ENCODE measurements around the gene ETV3L.
"Not testable (repeated sequence)": the region's sequence is repeated elsewhere in the genome, so short reads cannot be mapped to it uniquely, and the experiment has no call there.

Gene ETV3L

DNA sequence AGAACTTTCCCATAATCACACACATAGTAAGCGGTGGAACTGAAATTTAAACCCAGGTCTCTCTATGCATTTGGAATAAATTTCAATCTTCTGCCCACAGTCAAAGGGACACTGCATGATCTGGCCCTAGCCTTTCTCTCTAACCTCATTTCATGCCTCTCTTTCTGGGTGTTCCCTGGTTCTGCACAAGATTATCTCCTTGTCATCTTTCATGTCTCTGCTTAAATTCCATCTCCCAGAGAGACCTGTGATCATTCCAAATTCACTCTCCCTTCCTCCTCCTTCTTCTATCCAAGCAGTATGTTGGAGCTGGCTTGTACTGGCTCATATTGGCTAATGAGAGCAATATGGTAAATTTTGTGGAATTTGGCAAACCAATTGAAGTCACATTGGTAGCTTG, 22.2 kb downstream of the ETV3L start:
- TF ChIP-seq CTCF (IDR thresholded peaks at IDR 0.05; ENCODE audit: control insufficient read depth, insufficient read depth, low read depth, low read length, missing control alignments) = no peak
- DNase-seq (ENCODE audit: low read depth) = no peak
- H3K4me3 ChIP-seq (ENCODE audit: control insufficient read depth, low read depth, low read length) = no peak overlapping the region

- TF ChIP-seq CTCF (IDR thresholded peaks at IDR 0.05; ENCODE audit: control insufficient read depth, insufficient read depth, low read depth, low read length, missing control alignments) = peak; percentile 72
- DNase-seq (ENCODE audit: low read depth) = peak; percentile 13
- H3K4me3 ChIP-seq (ENCODE audit: control insufficient read depth, low read depth, low read length) = no peak overlapping the region
Observed at GRCh38 chr1:157073944-157074685, 25.5 kb downstream of the ETV3L start.

DNA sequence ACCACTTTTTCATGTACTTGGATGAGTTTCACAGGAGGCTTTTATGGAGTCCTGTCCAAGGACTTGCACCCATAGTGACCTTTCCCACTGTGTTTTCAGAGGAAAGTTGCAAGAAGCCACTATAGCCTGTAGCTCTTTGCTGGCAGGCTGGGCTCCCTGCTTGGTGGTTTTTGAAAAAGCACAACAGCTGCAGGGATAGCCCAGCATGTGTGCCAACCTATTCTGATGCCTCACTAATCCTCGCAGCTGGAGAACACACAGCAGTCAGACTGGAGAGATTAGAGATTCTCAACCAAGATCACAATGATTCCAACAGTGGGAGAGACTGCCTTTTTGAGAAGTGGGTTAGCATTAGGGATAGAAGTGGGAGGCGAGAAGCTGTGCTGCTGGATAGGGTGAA, 30.0 kb downstream of the ETV3L start:
- no peak for DNase-seq (ENCODE audit: low read depth)
- no peak for TF ChIP-seq CTCF (IDR thresholded peaks at IDR 0.05; ENCODE audit: control insufficient read depth, insufficient read depth, low read depth, low read length, missing control alignments)
- no peak overlapping the region for H3K4me3 ChIP-seq (ENCODE audit: control insufficient read depth, low read depth, low read length)

GRCh38 chr1:157059241-157059640, 40.4 kb downstream of the ETV3L start:
- not testable (repeated sequence) for DNase-seq (ENCODE audit: low read depth); H3K4me3 ChIP-seq (ENCODE audit: control insufficient read depth, low read depth, low read length)

DNA sequence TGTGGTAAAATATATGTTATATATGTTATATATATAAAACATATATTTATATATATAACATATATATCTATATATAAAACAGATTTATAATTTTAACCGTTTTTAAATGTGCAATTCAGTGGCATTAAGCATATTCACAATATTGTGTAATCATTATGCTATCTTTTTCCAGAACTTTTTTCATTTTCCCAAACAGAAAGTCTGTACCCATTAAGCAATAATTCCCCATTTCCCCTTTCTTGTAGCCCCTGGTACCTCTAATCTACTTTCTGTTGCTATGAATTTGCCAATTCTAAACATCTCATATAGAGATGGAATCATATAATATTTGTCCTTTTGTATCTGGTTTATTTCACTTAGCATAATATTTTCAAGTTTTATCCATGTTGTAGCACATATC, 43.3 kb downstream of the ETV3L start:
- no peak overlapping the region for H3K4me3 ChIP-seq (ENCODE audit: control insufficient read depth, low read depth, low read length)
- no peak for DNase-seq (ENCODE audit: low read depth)
- no peak for TF ChIP-seq CTCF (IDR thresholded peaks at IDR 0.05; ENCODE audit: control insufficient read depth, insufficient read depth, low read depth, low read length, missing control alignments)

- not testable (repeated sequence) for H3K4me3 ChIP-seq (ENCODE audit: control insufficient read depth, low read depth, low read length); DNase-seq (ENCODE audit: low read depth)
Observed at GRCh38 chr1:157055729-157056128, 43.9 kb downstream of the ETV3L start.

DNA sequence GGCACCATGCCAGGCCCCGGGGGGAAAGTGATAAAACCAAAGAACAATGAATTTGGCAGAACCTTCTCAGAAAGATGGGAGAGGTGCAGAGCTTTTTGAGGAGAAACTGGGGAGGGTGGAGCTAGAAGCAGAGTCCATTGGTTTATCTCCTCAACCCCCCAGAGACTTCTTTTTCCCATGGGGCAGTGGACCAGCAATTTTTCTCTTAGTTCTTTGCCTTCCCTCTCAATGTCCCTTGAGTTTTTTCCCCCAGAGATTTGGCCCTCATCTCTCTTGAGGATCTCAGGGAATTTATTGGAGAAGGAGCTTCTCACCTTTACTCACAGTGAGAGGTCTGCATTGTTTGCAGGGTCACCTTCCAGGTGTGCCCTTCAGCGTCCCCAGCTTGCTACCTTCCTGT, 48.8 kb downstream of the ETV3L start:
- H3K4me3 ChIP-seq (ENCODE audit: control insufficient read depth, low read depth, low read length) = no peak overlapping the region
- no peak for TF ChIP-seq CTCF (IDR thresholded peaks at IDR 0.05; ENCODE audit: control insufficient read depth, insufficient read depth, low read depth, low read length, missing control alignments)
- no peak for DNase-seq (ENCODE audit: low read depth)

DNA sequence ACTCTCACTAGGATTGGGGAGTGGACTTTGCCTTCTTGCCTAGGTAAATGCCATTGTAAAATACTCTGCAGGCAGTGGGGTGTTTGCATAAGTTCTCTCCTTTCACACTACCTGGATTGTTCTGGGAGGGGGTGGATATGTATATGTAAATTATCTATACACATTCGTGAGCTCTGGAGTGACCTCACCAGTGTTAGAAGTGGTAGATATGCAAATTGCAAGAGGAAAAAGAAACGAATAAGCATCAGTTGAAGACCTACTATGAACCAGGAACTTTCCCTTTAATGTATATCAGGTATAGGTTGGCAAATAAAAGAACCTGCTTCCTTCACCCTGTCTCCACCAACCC, 52.6 kb downstream of the ETV3L start:
- no peak for TF ChIP-seq CTCF (IDR thresholded peaks at IDR 0.05; ENCODE audit: control insufficient read depth, insufficient read depth, low read depth, low read length, missing control alignments)
- no peak overlapping the region for H3K4me3 ChIP-seq (ENCODE audit: control insufficient read depth, low read depth, low read length)
- DNase-seq (ENCODE audit: low read depth) = no peak
